Esophagus mucosa (tissue), 1 donor: ENCODE measurements around the gene USP2. TPM values are rescaled to one million over a fixed set of nuclear protein-coding genes. Genes with fewer than 3 reads are reported as not detected.

Experiments used
- total RNA-seq: library from RNA; stranded (reverse); gene quantifications from one replicate; pipeline ENCODE4 v1.2.4, GENCODE V29; 2023
- donor health status: DM: yes; HTN: yes; CAD: no.

USP2 gene
- total RNA-seq, 1 donor from 2014 or later = 2.8 TPM

Other genes starting within 250 kb of the USP2 start
- gene ABCG4, start 232.6 kb downstream of the USP2 start, total RNA-seq = 0.52 TPM
- gene NLRX1, start 213.0 kb downstream of the USP2 start, total RNA-seq = 60.3 TPM
- not detected for gene NHERF4, start 196.2 kb downstream of the USP2 start, total RNA-seq
- gene CBL, start 175.4 kb downstream of the USP2 start, total RNA-seq = 11.0 TPM
- 25.0 TPM for gene MCAM, start 64.6 kb downstream of the USP2 start, total RNA-seq
- 22.2 TPM for gene RNF26, start 47.2 kb downstream of the USP2 start, total RNA-seq
- 2.0 TPM for gene C1QTNF5, start 40.8 kb downstream of the USP2 start, total RNA-seq
- gene MFRP, start 35.0 kb downstream of the USP2 start, total RNA-seq = not detected
- 3.6 TPM for gene THY1, start 41.5 kb upstream of the USP2 start, total RNA-seq